ENCODE data around the gene FBXW10.
A peak's percentile ranks its signal among the peaks of the same experiment; 100 is the strongest.
"Not testable (repeated sequence)": the region's sequence is repeated elsewhere in the genome, so short reads cannot be mapped to it uniquely, and the experiment has no call there.

FBXW10 gene

DNA sequence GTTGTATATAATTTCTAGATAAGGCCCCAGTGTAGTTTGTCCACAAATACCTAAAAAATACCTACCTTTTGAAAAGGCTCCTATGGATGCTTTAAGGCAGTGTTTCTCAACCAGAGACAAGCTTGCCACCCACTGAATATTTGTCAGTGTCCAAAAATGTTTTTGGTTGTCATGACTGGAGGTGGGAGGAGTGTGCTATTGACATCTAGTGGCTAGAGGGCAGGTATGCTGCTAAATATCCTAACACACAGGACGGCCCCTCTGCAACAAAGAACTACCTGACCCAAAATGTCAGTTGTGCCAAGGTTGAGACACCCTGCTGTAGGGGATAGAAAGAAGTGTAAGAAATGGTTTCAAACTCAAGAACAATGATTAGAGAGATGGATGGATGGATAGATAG lies 47.5 kb downstream of the FBXW10 start:
- not testable (repeated sequence) for DNase-seq (ENCODE audit: low read depth); H3K4me3 ChIP-seq (ENCODE audit: control insufficient read depth, low read depth, low read length)
- TF ChIP-seq CTCF (conservative IDR thresholded peaks at IDR 0.05; ENCODE audit: control insufficient read depth, insufficient read depth, low read depth, low read length) = peak; percentile 14

DNA sequence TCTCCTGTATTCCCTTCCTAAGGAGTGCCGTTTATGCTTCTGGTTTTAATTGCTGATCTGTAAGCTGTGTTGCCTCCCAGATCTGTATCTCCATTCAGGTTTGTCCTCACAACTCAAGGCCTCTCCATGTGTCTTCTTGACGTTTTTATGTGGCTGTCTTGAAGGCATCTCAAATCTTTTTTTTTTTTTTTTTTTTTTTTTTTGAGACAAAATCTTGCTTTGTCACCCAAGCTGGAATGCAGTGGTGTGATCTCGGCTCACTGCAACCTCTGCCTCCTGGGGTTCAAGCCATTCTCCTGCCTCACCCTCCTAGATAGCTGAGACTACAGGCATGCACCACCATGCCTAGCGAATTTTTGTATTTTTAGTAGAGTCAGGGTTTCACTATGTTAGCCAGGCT lies 51.0 kb downstream of the FBXW10 start:
- not testable (repeated sequence) for DNase-seq (ENCODE audit: low read depth); H3K4me3 ChIP-seq (ENCODE audit: control insufficient read depth, low read depth, low read length)

DNA sequence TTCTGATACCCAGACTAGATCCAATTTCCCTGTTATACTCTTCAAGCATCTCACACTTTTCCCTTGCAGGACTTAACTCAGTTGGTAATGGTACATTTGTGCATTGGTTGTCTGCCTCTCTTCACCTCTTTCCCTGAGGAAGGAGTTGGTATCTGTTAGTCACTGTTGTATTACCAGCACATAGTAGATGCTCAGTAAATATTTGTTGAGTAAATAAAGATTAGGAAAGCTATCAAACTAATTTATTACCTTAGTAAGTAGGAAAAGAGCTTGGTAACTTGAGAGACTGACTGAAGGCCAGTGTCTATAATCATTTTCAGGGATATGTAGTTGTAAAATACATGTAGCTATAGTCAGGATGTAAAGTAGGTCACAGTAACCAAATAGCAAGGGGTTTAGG lies 53.0 kb downstream of the FBXW10 start:
- not testable (repeated sequence) for H3K4me3 ChIP-seq (ENCODE audit: control insufficient read depth, low read depth, low read length); DNase-seq (ENCODE audit: low read depth)

DNA sequence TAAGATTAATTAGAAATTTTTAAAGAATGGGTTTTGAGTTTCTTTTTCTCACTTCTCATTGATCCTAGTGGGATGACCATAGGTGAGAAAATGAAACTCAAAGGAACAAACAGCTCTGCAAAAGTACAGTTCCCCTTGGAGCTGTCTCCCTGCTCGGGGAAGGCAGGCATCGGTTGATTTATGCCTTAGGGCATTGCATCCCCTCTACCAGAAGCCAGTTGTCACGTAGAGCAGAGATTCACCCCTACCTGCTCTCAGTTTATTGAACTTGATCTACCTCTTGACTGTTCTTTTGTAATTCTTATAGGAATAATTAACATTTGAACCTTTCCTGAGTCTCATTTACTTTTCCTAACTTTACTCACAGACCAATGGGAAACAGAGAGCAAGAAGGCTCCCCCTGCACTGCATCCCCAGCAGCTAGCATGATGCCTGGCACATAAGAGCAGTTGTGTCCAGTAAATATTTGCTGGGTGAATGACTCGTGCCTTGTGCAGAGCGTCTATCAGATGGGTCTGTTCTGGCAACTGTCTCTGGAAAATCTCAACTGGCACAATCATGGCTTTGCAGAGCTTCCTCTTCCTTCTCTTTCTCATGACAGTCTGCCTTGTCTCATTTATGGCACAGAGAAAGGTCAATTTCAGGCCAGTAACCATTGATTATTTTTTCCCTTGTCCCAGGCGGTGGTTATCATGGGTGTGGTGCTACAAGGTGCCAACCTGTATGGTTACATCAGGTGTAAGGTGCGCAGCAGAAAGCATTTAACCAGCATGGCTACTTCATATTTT lies 59.8 kb downstream of the FBXW10 start:
- H3K4me3 ChIP-seq (ENCODE audit: control insufficient read depth, low read depth, low read length); DNase-seq (ENCODE audit: low read depth): not testable (repeated sequence)

GRCh38 chr17:18815924-18816323 lies 72.1 kb downstream of the FBXW10 start:
- not testable (repeated sequence) for DNase-seq (ENCODE audit: low read depth); H3K4me3 ChIP-seq (ENCODE audit: control insufficient read depth, low read depth, low read length)

DNA sequence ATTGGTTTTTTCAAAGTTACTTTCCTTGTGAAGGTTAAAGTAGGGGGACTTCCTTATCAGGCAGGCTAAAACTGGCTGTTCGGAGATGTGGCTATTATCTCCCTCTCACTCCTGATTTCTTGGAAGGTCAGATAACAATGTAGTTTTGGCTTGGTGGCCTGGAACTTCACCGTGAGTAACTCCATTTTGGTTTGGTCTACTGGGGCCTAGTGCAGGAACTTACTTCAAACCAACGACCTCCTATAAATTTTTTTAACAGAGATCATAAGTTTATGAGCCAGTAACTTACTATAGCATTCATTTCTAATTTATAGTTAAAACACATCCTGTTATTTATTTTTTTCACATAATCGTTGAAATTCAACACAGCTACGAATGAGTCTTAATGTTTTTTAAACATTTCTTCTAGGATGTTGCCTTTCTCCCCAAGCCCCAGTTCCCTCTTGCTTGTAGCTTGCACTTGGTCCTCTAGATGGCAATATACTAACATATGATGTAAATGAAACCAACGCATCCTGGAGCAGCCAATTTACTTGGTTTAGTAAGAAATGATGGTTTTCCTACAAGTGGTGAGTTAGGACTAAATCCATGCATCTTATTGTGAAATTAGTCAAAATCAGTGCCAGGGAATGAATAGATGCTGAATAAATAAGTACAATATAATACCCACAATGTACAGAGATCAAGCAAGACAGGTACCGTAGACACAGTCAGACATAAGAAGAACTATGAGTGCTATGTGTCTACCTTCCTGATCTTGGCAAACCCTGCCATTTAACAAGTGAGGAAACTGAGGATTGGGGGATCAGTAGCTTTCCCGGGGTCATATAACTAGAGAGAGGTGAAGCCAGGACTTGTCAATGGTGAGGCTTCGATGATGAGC lies 72.9 kb downstream of the FBXW10 start:
- peak; percentile 45 for TF ChIP-seq CTCF (conservative IDR thresholded peaks at IDR 0.05; ENCODE audit: control insufficient read depth, insufficient read depth, low read depth, low read length)
- H3K4me3 ChIP-seq (ENCODE audit: control insufficient read depth, low read depth, low read length) = not testable (repeated sequence)
- DNase-seq (ENCODE audit: low read depth) = peak; percentile 82

DNA sequence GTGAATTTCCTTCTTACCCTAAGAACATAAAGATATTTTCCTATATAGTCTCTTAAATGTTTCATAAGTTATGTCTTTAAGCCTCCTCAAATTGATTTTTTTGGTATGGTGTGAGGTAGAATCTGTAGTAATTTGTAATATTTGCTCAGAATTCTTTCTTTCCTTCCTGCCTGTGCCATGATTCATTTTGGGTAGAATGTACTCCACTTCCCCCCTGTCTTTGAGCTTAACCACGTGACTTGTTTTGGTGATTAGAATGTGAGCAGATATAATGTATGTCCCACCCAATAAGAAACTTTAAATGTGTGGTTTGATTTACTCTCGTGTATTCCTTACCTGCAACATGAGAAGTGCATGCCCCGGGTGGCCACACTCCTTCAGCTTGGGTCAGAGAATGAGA lies 77.6 kb downstream of the FBXW10 start:
- not testable (repeated sequence) for H3K4me3 ChIP-seq (ENCODE audit: control insufficient read depth, low read depth, low read length); DNase-seq (ENCODE audit: low read depth)

DNA sequence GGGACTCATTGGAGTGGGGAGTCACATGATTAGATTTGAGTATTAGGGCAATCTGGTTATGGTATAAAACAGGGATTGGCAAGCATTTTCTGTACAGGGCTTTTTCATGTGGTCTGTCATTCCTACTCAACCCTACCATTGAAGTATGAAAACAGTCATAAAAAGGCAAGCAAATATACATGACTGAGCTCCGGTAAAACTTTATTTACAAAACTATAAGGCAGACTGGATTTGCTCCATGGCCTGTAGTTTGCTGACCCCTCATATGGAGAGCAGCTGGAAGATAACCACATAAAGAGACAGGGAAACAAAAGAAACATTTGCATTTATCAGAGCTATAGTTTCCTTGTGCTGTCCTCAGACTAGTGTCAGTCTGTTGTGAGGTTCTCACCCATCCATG lies 83.8 kb downstream of the FBXW10 start:
- not testable (repeated sequence) for DNase-seq (ENCODE audit: low read depth); H3K4me3 ChIP-seq (ENCODE audit: control insufficient read depth, low read depth, low read length)

All from fibroblast of mammary gland (primary cell).